SHP77 treated with DMSO at 0.1 percent for 48 hours (cell line): ENCODE measurements around the gene ZBP1.

Experiments
- DNase-seq: peaks from one replicate; lab custom pipeline; 2025; lab: John Stamatoyannopoulos, UW

The ZBP1 gene

GRCh38 chr20:57558614-57559288 lies 61.5 kb downstream of the ZBP1 start:
- no peak for DNase-seq

- DNase-seq = no peak
These were observed 62.2 kb downstream of the ZBP1 start for GRCh38 chr20:57557926-57558613.

GRCh38 chr20:57556980-57557274 lies 63.3 kb downstream of the ZBP1 start:
- no peak for DNase-seq

- no peak for DNase-seq
These were observed 64.6 kb downstream of the ZBP1 start for GRCh38 chr20:57555457-57556184.
